DMS79 (cell line): Measurements from ENCODE around the gene RNF7.
"Not testable (repeated sequence)": the region's sequence is repeated elsewhere in the genome, so short reads cannot be mapped to it uniquely, and the experiment has no call there.

Experiments
- DNase-seq: peaks from one replicate; lab custom pipeline; 2025; lab: John Stamatoyannopoulos, UW

Gene RNF7

GRCh38 chr3:141738022-141738890 lies at the start of gene RNF7:
TSS of gene RNF7 (plus strand) at chr3:141738298. CDS start at chr3:141738342, 44 bp downstream.
- DNase-seq: peak; percentile 89

GRCh38 chr3:141690431-141691072 lies 47.5 kb upstream of the RNF7 start:
- DNase-seq: no peak

DNA sequence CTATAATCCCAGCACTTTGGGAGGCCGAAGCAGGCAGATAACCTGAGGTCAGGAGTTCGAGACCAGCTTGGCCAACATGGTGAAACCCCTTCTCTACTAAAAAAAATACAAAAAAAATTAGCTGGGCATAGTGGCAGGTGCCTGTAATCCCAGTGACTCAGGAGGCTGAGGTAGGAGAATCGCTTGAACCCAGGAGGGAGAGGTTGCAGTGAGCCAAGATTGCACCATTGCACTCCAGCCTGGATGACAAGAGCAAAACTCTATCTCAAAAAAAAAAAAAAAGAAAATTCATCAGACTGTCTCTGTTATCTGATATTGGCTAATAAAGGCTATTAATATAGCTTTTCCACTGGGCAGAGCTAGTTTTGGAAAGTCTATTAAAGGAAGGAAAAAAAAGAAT lies 46.6 kb upstream of the RNF7 start:
- not testable (repeated sequence) for DNase-seq

DNA sequence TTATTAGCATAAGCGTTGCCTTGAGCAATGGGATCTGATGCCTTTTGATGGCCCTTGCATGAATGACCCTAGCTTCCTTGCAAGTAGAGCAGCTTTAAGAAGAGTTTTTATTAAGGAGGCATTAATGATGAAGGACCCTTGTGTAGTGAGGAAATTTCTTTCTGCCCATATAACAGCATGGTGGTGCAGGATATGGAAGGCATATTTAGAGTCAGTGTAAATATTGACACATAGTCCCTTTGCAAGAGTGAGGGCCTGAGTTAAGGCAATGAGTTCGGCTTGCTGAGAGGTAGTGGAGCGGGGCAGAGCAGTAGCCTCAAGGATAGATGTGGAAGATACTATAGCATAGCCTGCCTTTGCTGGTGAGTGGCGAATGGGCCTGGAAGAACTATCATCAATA lies 45.1 kb upstream of the RNF7 start:
- not testable (repeated sequence) for DNase-seq

DNA sequence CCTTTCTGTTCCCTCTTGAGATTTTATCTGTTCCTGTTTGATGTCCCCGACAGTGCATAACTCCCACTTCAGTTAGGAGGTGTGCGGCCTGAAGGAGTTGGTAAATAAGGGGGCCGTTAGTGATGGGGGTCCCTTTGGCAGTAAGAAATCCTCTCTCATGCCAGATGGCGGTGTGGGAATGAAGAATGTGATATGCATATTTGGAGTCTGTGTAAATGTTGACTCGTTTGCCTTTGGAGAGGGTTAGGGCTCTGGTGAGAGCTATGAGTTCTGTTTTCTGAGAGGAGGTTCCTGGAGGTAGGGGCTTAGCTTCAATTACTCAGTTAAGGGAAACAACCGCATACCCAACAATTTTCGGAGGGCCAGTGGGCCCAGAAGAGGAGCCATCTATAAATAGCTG lies 38.8 kb upstream of the RNF7 start:
- DNase-seq: peak; percentile 42

GRCh38 chr3:141699897-141700296 lies 38.2 kb upstream of the RNF7 start:
- peak; percentile 30 for DNase-seq

DNA sequence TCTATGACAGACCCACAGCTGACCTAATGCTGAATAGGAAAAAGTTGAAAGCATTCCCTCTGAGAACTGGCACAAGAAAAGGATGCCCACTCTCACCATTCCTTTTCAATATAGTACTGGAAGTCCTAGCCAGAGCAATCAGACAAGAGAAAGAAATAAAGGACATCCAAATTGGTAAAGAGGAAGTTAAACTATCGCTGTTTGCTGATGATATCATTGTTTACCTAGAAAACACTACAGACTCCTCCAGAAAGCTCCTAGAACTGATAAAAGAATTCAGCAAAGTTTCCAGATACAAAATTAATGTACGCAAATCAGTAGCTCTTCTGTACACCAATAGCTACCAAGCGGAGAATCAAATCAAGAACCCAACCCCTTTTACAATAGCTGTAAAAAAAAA lies 34.7 kb upstream of the RNF7 start:
- DNase-seq: not testable (repeated sequence)

GRCh38 chr3:141707741-141708203 lies 30.3 kb upstream of the RNF7 start:
- DNase-seq: no peak

DNA sequence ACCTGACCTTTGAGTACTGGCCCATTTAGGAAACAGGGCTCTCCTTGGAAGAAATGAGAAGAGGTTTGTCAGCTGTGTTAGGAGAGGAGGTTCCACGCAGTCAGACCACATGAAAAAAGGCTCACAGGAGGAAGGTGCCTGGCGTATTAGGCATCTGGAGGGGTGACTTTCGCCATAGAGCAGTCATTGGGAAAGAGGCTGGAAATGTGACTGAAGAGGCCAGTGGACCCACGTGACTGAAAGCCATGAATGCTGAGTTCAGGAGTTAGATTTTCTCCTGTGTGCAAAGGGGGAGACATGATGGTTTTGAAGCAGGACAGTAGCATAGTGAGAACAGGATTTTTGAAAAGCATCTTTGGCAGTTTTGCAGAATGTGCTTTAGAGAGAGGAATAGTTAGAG lies 29.7 kb upstream of the RNF7 start:
- DNase-seq: no peak

- DNase-seq: no peak
Measured at GRCh38 chr3:141709126-141709770, 28.9 kb upstream of the RNF7 start.

DNA sequence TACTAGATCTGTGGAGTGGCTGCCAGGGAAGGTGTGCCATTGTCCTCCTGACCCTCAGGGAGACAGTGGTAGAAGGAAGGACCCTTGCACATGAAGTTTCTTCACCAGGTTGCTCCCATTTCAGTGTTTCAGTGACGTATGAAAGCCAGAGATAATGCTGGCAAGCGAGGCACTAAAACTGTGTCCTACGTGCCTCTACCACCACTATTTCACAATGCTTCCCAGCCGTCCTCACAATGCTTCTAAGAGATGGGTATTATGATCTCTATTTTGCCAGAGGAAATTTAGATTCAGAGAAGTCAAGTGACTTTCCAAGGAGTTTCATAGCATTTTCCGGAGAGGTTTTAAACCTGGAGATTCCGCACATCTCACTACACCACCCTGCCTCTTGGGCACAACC lies 28.0 kb upstream of the RNF7 start:
- no peak for DNase-seq

DNA sequence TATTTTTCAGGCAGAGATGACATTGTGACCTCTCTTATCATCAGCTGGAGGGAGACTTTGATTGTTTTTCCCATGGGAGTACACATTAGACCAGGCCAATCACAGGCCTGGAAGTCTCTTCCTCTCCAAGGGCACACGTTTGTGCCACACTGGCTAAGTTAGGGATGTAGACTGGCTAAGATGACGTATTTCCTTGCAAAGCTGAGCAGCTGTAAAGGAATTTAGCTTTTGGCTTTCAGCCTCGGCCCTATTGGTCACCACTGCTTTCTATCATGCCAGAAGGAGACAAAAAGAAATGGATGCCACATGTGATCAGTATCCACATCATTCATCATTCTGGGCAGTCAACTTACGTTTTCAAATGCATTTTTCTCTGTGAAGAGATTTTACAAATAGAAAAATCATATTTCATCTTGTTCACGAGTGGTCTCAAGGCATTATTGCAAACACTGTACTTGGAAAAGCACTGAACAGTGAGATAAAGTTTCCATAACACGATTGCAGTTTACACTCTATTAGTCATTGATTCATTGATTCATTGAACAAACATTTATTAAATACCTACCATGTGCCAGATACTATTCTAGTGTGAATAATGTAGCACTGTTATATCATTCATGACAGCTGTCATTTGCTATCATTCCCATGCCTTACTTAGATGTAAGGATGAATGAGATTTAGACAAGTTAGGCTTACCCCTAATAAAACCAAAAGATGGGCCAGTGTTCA lies 27.0 kb upstream of the RNF7 start:
- DNase-seq: no peak

DNA sequence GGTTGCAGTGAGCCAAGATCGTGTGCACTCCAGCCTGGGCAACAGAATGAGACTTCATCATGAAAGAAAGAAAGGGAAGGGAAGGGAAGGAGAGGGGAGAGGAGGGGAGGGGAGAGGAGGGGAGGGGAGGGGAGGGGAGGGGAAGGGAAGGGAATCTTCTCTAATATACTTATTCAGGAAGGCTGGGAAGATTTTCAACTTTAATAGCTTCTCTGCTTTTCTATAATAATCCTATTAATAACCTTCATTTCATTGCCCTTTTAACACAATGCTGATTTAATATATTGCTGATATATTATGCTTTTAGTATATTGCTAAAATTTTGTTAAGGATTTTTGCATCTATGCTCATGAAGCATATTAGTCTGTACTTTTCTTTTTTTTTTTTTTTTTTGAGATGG lies 23.4 kb upstream of the RNF7 start:
- DNase-seq: no peak

DNA sequence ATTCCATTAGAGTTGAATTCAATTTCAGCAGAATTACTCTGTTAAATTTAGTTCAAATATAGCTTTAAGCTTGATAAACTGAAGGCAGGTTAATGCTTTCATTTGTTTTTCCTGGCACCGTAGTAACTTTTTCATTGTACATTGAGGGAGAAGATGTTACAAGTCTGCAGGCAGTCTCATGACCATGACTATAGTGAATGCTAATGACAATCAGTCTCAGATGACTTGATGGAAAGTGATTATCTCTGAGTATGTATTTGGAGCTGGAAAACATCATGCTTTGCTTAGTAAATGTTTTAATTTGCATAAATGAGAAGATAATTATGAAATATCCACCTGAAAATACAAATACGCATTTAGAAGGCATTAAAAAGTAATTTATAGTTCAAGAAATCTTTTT lies 16.0 kb upstream of the RNF7 start:
- DNase-seq: no peak

- no peak for DNase-seq
Measured at GRCh38 chr3:141722648-141723047, 15.4 kb upstream of the RNF7 start.

DNA sequence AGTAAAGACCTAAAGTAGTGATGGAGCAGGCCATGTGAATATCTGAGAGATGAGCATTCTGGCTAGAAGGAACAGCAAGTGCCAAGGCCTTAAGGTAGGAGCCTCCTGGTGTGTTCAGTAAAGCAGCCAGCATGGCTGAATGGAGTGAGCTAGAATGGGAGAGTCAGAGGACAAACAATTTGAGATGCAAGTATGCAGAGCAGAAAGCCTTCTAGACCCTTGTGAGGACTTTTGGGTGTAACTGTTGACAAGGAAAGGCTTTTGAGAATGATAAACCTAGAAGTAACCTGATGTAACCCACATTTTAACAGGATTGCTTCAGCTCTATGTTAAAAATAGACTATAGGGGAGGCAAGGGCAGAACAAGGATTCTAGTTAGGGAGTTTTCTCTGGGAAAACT lies 14.8 kb upstream of the RNF7 start:
- no peak for DNase-seq

- DNase-seq: no peak
Measured at GRCh38 chr3:141724186-141724585, 13.9 kb upstream of the RNF7 start.

GRCh38 chr3:141725036-141725435 lies 13.1 kb upstream of the RNF7 start:
- DNase-seq: no peak

GRCh38 chr3:141726483-141726882 lies 11.6 kb upstream of the RNF7 start:
- no peak for DNase-seq

DNA sequence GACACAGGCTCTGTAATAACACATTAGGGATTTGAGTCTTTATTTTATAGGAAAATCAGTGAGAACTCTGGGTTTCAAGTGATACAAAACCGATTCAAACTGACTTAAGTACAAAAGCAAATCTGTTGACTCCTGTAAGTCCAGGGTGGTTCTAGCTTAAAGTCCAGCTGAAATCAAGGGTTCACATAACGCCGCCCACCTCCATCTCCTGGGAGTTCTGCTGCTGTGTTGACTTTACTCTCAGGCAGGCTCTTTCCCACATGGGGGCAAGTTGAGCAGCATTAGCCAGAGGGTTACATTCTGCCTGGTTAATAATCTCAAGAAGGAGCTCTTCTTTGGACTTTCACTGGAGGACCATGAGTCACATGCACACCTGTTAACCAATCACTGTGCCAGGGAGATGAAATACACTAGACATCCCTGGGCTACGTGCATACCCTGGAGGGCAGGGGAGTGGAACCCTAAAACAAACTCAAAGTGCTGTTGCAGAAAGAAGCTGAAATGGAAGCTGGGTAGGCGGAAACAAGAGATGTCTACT lies 9.7 kb upstream of the RNF7 start:
- DNase-seq: no peak

DNA sequence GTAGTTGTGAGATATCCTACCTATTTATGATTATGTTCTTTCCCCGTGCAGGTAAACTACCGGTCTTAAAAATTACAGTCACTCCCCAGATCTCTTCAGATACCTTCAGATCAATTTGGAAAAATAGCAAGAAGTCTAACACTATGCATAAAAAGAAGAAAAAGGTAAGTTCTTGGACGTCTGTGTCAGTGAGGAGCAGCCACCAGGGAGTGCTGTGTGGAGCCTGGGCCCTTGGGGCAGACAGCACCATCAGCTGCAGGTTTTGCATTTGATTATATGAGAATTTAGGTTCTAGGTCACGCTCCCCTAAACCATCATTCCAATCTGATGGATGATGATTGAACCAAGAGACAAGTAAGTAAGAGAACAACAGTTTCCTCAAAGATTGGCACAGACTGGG lies 8.9 kb upstream of the RNF7 start:
- no peak for DNase-seq

GRCh38 chr3:141735176-141735575 lies 2.9 kb upstream of the RNF7 start:
- no peak for DNase-seq
